GM12891 (cell line): Measurements from ENCODE around the gene TMEM150B.
"Not testable (repeated sequence)": the region's sequence is repeated elsewhere in the genome, so short reads cannot be mapped to it uniquely, and the experiment has no call there.

ENCODE experiments used
- DNase-seq: peaks from one replicate; pipeline ENCODE4 v3.0.0; 2011; ENCODE audit warnings: low spot score; ENCODE audit not compliant: insufficient read length
- FAIRE-seq: peaks from 2 replicates; lab custom pipeline; 2011; peaks lifted over from hg19 to GRCh38; lab: Jason Lieb, UNC
- PAX5 ChIP-seq: IDR thresholded peaks from 2 replicates; pipeline ENCODE4 v1.6.1; 2011; ENCODE audit warnings: low read length, moderate library complexity, mild to moderate bottlenecking; ENCODE audit not compliant: insufficient read depth, severe bottlenecking
- POLR2A ChIP-seq: IDR thresholded peaks from 2 replicates; pipeline ENCODE4 v1.6.1; 2011; ENCODE audit warnings: low read depth, low read length, control low read depth
- POLR2AphosphoS5 ChIP-seq: IDR thresholded peaks from 2 replicates; pipeline ENCODE4 v1.6.1; 2011; ENCODE audit warnings: low read depth, low read length, control low read depth
- POU2F2 ChIP-seq: IDR thresholded peaks from 2 replicates; pipeline ENCODE4 v1.6.1; 2011; ENCODE audit warnings: low read depth, mild to moderate bottlenecking, control low read depth, low read length, moderate library complexity
- SPI1 ChIP-seq: IDR thresholded peaks from 2 replicates; pipeline ENCODE4 v1.6.1; 2011; ENCODE audit warnings: low read depth, low read length, control low read depth
- TAF1 ChIP-seq: IDR thresholded peaks from 2 replicates; pipeline ENCODE4 v1.6.1; 2011; ENCODE audit warnings: low read depth, low read length, control low read depth

The TMEM150B gene

GRCh38 chr19:55339105-55339888 lies 14.2 kb upstream of the TMEM150B start, which contains the start of gene KMT5C:
TSS of gene KMT5C (plus strand) at chr19:55339876. CDS start at chr19:55341937, 2,061 bp downstream.
- TF ChIP-seq TAF1 (0 out of 2 replicates have a peak, but pooled peaks have one; percentile 44), POLR2AphosphoS5 (no peak), SPI1 (no peak), PAX5 (no peak), POLR2A (peak; percentile 65; the same call in 1 of the 2 replicates), POU2F2 (peak; percentile 43; the same call in 1 of the 2 replicates)
- peak; percentile 99 for DNase-seq
- peak; percentile 99 for FAIRE-seq

- no peak for FAIRE-seq
- DNase-seq: no peak
- no peak for TF ChIP-seq SPI1
- TF ChIP-seq PAX5: no peak
- no peak for TF ChIP-seq POLR2A
- TF ChIP-seq TAF1: no peak
- no peak for TF ChIP-seq POU2F2
- no peak for TF ChIP-seq POLR2AphosphoS5
These were observed 11.0 kb upstream of the TMEM150B start for GRCh38 chr19:55336101-55336500.

GRCh38 chr19:55333870-55334269 lies 8.7 kb upstream of the TMEM150B start:
- TF ChIP-seq SPI1: no peak
- no peak for TF ChIP-seq POU2F2
- no peak for TF ChIP-seq POLR2AphosphoS5
- no peak for TF ChIP-seq POLR2A
- TF ChIP-seq TAF1: no peak
- no peak for TF ChIP-seq PAX5
- no peak for FAIRE-seq
- no peak for DNase-seq

GRCh38 chr19:55329791-55330190 lies 4.7 kb upstream of the TMEM150B start:
- not testable (repeated sequence) for DNase-seq, FAIRE-seq

- DNase-seq, FAIRE-seq: not testable (repeated sequence)
These were observed 3.7 kb upstream of the TMEM150B start for GRCh38 chr19:55328774-55329318.

GRCh38 chr19:55324662-55325061 lies 479 bp downstream of the TMEM150B start:
- TF ChIP-seq POU2F2 (no peak), PAX5 (no peak), POLR2AphosphoS5 (no peak), TAF1 (no peak), SPI1 (no peak), POLR2A (no peak)
- FAIRE-seq (no peak), DNase-seq (no peak)

GRCh38 chr19:55322204-55322885 lies 2.8 kb downstream of the TMEM150B start:
- TF ChIP-seq POLR2AphosphoS5 (no peak), SPI1 (no peak), POLR2A (no peak), PAX5 (no peak), TAF1 (no peak), POU2F2 (no peak)

GRCh38 chr19:55321466-55322137 lies 3.5 kb downstream of the TMEM150B start:
- FAIRE-seq: no peak
- TF ChIP-seq POLR2AphosphoS5 (no peak), TAF1 (no peak), SPI1 (no peak), PAX5 (no peak), POLR2A (no peak), POU2F2 (no peak)

More at GRCh38 chr19:55322204-55322885, 2.8 kb downstream of the TMEM150B start:
- DNase-seq: no peak
- no peak for FAIRE-seq

GRCh38 chr19:55320844-55321419 lies 4.2 kb downstream of the TMEM150B start:
- TF ChIP-seq SPI1 (no peak), TAF1 (no peak), POLR2A (no peak), POU2F2 (no peak), POLR2AphosphoS5 (no peak), PAX5 (no peak)
- FAIRE-seq: no peak
- DNase-seq: no peak

More at GRCh38 chr19:55321466-55322137, 3.5 kb downstream of the TMEM150B start:
- DNase-seq: no peak

GRCh38 chr19:55319785-55320184 lies 5.4 kb downstream of the TMEM150B start:
- TF ChIP-seq TAF1 (no peak), SPI1 (no peak), POU2F2 (no peak), POLR2AphosphoS5 (no peak), PAX5 (no peak), POLR2A (no peak)
- FAIRE-seq: no peak
- no peak for DNase-seq
